ENCODE data around the gene CTNNA1. TPM values are rescaled to one million over a fixed set of nuclear protein-coding genes. Genes with fewer than 3 reads are reported as not detected.

The CTNNA1 gene
- total and polyA plus RNA-seq, 9 of the 15 experiments (the other 6 are each of a cell fraction or from before 2014, with no cell fraction given), result 29.6 to 117 (median 89.1) TPM

GRCh38 chr5:138752951-138753793, at the start of gene CTNNA1 (continued):
- peak; percentile 19; the same call in 1 of the 2 replicates for TF ChIP-seq RAD51 (IDR thresholded peaks at IDR 0.05; ENCODE audit: borderline replicate concordance, low read depth)
- peak; percentile 82 for TF ChIP-seq SMARCE1 (IDR thresholded peaks at IDR 0.05)
- no peak for TF ChIP-seq RBM17 (IDR thresholded peaks at IDR 0.05; ENCODE audit: borderline replicate concordance, low read depth, low read length)
- no peak for TF ChIP-seq BRD9 (IDR thresholded peaks at IDR 0.05; ENCODE audit: low read depth, partially characterized antibody)
- TF ChIP-seq TAF1 (IDR thresholded peaks at IDR 0.05; ENCODE audit: control insufficient read depth, extremely low read depth, insufficient read depth, low read length, severe bottlenecking), result peak; percentile 53
- no peak for TF ChIP-seq EWSR1 (IDR thresholded peaks at IDR 0.05; ENCODE audit: borderline replicate concordance, low read depth, partially characterized antibody)
- TF ChIP-seq CAMTA2 (CRISPR knock-in tag; conservative IDR thresholded peaks at IDR 0.05), result no peak
- 0 out of 2 replicates have a peak, but pooled peaks have one; percentile 48 for TF ChIP-seq DNMT1 (IDR thresholded peaks at IDR 0.05)
- no peak for TF ChIP-seq SMARCB1 (IDR thresholded peaks at IDR 0.05; ENCODE audit: insufficient read length, low read depth)
- peak; percentile 72 for TF ChIP-seq ZBTB7A (IDR thresholded peaks at IDR 0.05; ENCODE audit: borderline replicate concordance, control insufficient read depth, low read depth, low read length)
- peak; percentile 94 for TF ChIP-seq ATF3 (IDR thresholded peaks at IDR 0.05)
- no peak for TF ChIP-seq ATF3 (CRISPR knock-in tag; conservative IDR thresholded peaks at IDR 0.05)
- no peak for TF ChIP-seq HNRNPH1 (optimal IDR thresholded peaks at IDR 0.05; ENCODE audit: low read depth, low read length)
- TF ChIP-seq NBN (IDR thresholded peaks at IDR 0.05; ENCODE audit: low read depth), result 0 out of 2 replicates have a peak, but pooled peaks have one; percentile 64
- no peak for TF ChIP-seq IRF2 (CRISPR knock-in tag; IDR thresholded peaks at IDR 0.05)
- peak; percentile 56; the same call in 1 of the 2 replicates for TF ChIP-seq LEF1 (IDR thresholded peaks at IDR 0.05)
- TF ChIP-seq TSC22D4 (tag; IDR thresholded peaks at IDR 0.05), result no peak
- TF ChIP-seq HBP1 (CRISPR knock-in tag; IDR thresholded peaks at IDR 0.05), result peak; percentile 9; the same call in 1 of the 2 replicates
- TF ChIP-seq PHF21A (IDR thresholded peaks at IDR 0.05; ENCODE audit: borderline replicate concordance, low read depth), result no peak
- no peak for TF ChIP-seq DMBX1 (CRISPR knock-in tag; IDR thresholded peaks at IDR 0.05; ENCODE audit: borderline replicate concordance)
- peak; percentile 44; the same call in 1 of the 2 replicates for TF ChIP-seq MTA1 (IDR thresholded peaks at IDR 0.05; ENCODE audit: borderline replicate concordance)
- peak; percentile 94 for TF ChIP-seq FOSL1 (tag; conservative IDR thresholded peaks at IDR 0.05)
- 0 out of 2 replicates have a peak, but pooled peaks have one; percentile 29 for TF ChIP-seq CHAMP1 (IDR thresholded peaks at IDR 0.05)
- TF ChIP-seq ADNP (tag; IDR thresholded peaks at IDR 0.05), result no peak
- no peak; the same call in 1 of the 2 replicates for TF ChIP-seq NCOR1 (IDR thresholded peaks at IDR 0.05)

Measured in K562 (cell line).